HepG2 (cell line): ENCODE measurements around the gene TRMT2A. TPM values are rescaled to one million over a fixed set of nuclear protein-coding genes. Genes with fewer than 3 reads are reported as not detected.
A peak's percentile ranks its signal among the peaks of the same experiment; 100 is the strongest.

Experiments used
- ATRX ChIP-seq: sonication (generic); formaldehyde crosslinking; IDR thresholded peaks from 2 replicates; pipeline ENCODE4 v1.4.0; 2020; ENCODE audit warnings: missing genetic modification reagents, borderline replicate concordance
- CHD2 ChIP-seq: IDR thresholded peaks from 2 replicates; pipeline ENCODE4 v1.6.1; 2011; ENCODE audit warnings: low read depth, low read length, improper control_type of control experiment
- FOXK1 ChIP-seq: sonication (generic); formaldehyde crosslinking; IDR thresholded peaks from 2 replicates; pipeline ENCODE4 v1.4.0; 2020; ENCODE audit warnings: low read depth, missing genetic modification reagents, borderline replicate concordance
- HNF1A ChIP-seq, 2 experiments: sonication (generic) in 1 of 2; formaldehyde crosslinking in 1 of 2; IDR thresholded peaks; 2 replicates each; pipeline versions ENCODE4 v1.4.0 to v1.6.1; 2016 to 2020; ENCODE audit warnings: borderline replicate concordance in 1 of 2, low read depth in 1 of 2, mild to moderate bottlenecking in 1 of 2, missing genetic modification reagents in 1 of 2
- HNRNPUL1 ChIP-seq: fragments of 200-400 bp; formaldehyde crosslinking; IDR thresholded peaks from 2 replicates; pipeline ENCODE4 v1.6.1; 2017; ENCODE audit warnings: low read depth, mild to moderate bottlenecking, low read length, moderate library complexity
- MLLT10 ChIP-seq: sonication (generic); formaldehyde crosslinking; IDR thresholded peaks from 2 replicates; pipeline ENCODE4 v1.4.0; 2020; ENCODE audit warnings: missing genetic modification reagents
- NFIB ChIP-seq: sonication (generic); formaldehyde crosslinking; IDR thresholded peaks from 2 replicates; pipeline ENCODE4 v1.9.0; 2021; ENCODE audit warnings: missing genetic modification reagents, mild to moderate bottlenecking, borderline replicate concordance
- PAXIP1 ChIP-seq: sonication (generic); formaldehyde crosslinking; conservative IDR thresholded peaks from 2 replicates; pipeline ENCODE4 v1.4.0; 2020; ENCODE audit warnings: mild to moderate bottlenecking, missing genetic modification reagents, moderate library complexity
- PLRG1 ChIP-seq: fragments of 450-650 bp; conservative IDR thresholded peaks from 2 replicates; pipeline ENCODE4 v1.6.1; 2016
- PLSCR1 ChIP-seq: sonication (generic); formaldehyde crosslinking; IDR thresholded peaks from 2 replicates; pipeline ENCODE4 v1.5.0; 2020; ENCODE audit warnings: missing genetic modification reagents, mild to moderate bottlenecking, borderline replicate concordance
- PRDM4 ChIP-seq: sonication (generic); formaldehyde crosslinking; IDR thresholded peaks from 2 replicates; pipeline ENCODE4 v1.9.0; 2021; ENCODE audit warnings: missing genetic modification reagents, borderline replicate concordance
- RFXANK ChIP-seq: IDR thresholded peaks from 2 replicates; pipeline ENCODE4 v1.6.1; 2016
- ZNF253 ChIP-seq: sonication (generic); formaldehyde crosslinking; IDR thresholded peaks from 2 replicates; pipeline ENCODE4 v1.8.0; 2022; ENCODE audit warnings: mild to moderate bottlenecking, missing genetic modification reagents, borderline replicate concordance
- ZNF597 ChIP-seq: sonication (generic); formaldehyde crosslinking; IDR thresholded peaks from 2 replicates; pipeline ENCODE4 v1.5.0; 2020; ENCODE audit warnings: missing genetic modification reagents
- ZNF605 ChIP-seq: sonication (generic); formaldehyde crosslinking; IDR thresholded peaks from 2 replicates; pipeline ENCODE4 v1.8.0; 2022; ENCODE audit warnings: mild to moderate bottlenecking, missing genetic modification reagents
- polyA plus RNA-seq, 8 experiments: library from polyadenylated mRNA; depleted of rRNA in 3 of 8; stranded (reverse) in 7 of 8; unstranded in 1 of 8; fragments of >200 nt; fragmentation: Illumina TruSeq in 4 of 8; extraction: Trizol in 4 of 8; gene quantifications; 2 replicates each; pipeline versions ENCODE4 v1.2.1 to v1.2.3, GENCODE V29; 2011 to 2016; ENCODE audit warnings: low read depth in 4 of 8, missing spikeins in 1 of 8, mixed read lengths in 1 of 8; ENCODE audit not compliant: insufficient read depth in 1 of 8
- total RNA-seq, 5 experiments: library from RNA; depleted of rRNA; stranded (reverse); fragments of >200 nt; fragmentation: Illumina TruSeq; extraction: Trizol; gene quantifications; 2 replicates each; pipeline ENCODE4 v1.2.3, GENCODE V29; 2016; ENCODE audit warnings: low read depth in 1 of 5

Gene TRMT2A
- total and polyA plus RNA-seq, 2 of the 13 experiments (the other 11 are each of a cell fraction or from before 2014, with no cell fraction given): 24.0 to 30.3 TPM

DNA sequence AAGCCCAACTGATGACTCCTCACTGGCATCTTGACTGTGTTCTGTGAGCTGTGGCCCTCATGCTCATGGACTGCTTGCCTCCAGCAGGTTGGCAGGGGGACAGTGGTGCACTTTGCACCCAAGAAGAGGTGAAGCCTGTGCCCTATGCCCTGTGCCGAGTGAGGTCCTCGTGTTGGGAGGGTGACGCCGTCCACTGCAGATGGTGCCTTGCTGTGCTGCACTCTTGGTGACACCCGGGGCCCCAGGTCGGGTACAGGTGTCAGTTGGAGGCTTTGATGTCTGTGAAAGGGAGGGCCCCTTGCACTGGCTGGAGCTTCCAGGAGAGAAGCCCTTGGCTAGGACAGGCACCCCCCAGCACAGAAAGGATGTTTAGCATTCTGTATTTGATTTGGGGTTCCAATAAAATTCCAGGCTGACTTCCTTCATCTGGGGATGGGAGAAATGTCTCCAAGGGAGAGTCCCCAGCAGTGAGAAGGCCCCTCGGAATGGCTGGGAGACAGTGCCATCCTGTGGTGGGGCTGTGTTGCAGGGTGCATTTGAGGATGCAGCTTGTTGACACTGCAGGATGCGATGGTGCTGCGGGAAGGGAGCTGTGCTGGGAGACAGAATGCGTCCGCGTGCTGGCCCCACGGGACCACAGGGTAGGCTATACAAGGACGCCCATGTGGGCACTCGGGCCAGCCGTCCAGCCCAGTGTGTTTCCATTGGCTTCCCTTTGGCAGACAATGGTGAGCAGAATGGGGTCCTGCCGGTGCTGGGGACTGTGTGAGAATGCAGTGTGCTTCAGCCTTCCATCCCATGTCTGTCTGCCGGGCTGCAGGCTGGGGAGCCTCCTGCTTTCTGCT is 12.1 kb upstream of the TRMT2A start (continued):
- TF ChIP-seq ZNF253 (CRISPR knock-in tag) (no peak), ZNF605 (no peak), RFXANK (CRISPR knock-in tag) (no peak), PLRG1 (no peak), CHD2 (no peak), HNRNPUL1 (no peak), MLLT10 (CRISPR knock-in tag) (no peak), PAXIP1 (peak; percentile 74), PRDM4 (no peak), ATRX (CRISPR knock-in tag) (no peak), PLSCR1 (no peak), FOXK1 (CRISPR knock-in tag) (peak; percentile 78; the same call in 1 of the 2 replicates), HNF1A (IDR thresholded peaks at IDR 0.05; ENCODE audit: low read depth) (no peak), HNF1A (CRISPR knock-in tag; IDR thresholded peaks at IDR 0.05; ENCODE audit: borderline replicate concordance) (no peak), ZNF597 (CRISPR knock-in tag) (no peak), NFIB (CRISPR knock-in tag) (no peak)
